CD4-positive, CD25-positive, alpha-beta regulatory T cell (primary cell): ENCODE data around the gene ZBTB48. TPM values are rescaled to one million over a fixed set of nuclear protein-coding genes. Genes with fewer than 3 reads are reported as not detected.

Experiments used
- ATAC-seq, 2 donors: fragments of 150-1000 bp; cut with Tn5 transposase; one replicate each; pipeline ENCODE4 v1.10.0; 2021; ENCODE audit warnings: low read depth in 2 of 2, moderate number of reproducible peaks in 2 of 2, moderate library complexity in 1 of 2
- DNase-seq, 3 donors: peaks; one replicate each; pipeline versions ENCODE4 v3.0.0 to v3.0.0-alpha.2; 2012 to 2022; ENCODE audit warnings: mixed read lengths in 1 of 3
- H3K27ac ChIP-seq: one replicate; pipeline ENCODE4 v1.7.0; 2013; ENCODE audit warnings: mild to moderate bottlenecking, low read length; ENCODE audit not compliant: insufficient read depth, poor library complexity, severe bottlenecking
- H3K27me3 ChIP-seq: one replicate; pipeline ENCODE4 v1.7.0; 2013; ENCODE audit warnings: low read length; ENCODE audit not compliant: control insufficient read depth, insufficient read depth
- H3K36me3 ChIP-seq: one replicate; pipeline ENCODE4 v1.7.0; 2013; ENCODE audit warnings: mild to moderate bottlenecking, low read length, moderate library complexity; ENCODE audit not compliant: control insufficient read depth, insufficient read depth
- H3K4me1 ChIP-seq: 2 replicates; pipeline ENCODE4 v1.7.0; 2013; ENCODE audit warnings: mild to moderate bottlenecking, low read length; ENCODE audit not compliant: insufficient read depth, control insufficient read depth, poor library complexity, severe bottlenecking
- H3K4me3 ChIP-seq: one replicate; pipeline ENCODE4 v1.7.0; 2013; ENCODE audit warnings: low read depth, mild to moderate bottlenecking, low read length, moderate library complexity
- H3K9me3 ChIP-seq, 2 experiments: 1 replicate in 1 of 2; 2 replicates in 1 of 2; pipeline ENCODE4 v1.7.0; 2013; ENCODE audit warnings: low read length in 2 of 2, mild to moderate bottlenecking in 1 of 2, moderate library complexity in 1 of 2; ENCODE audit not compliant: control insufficient read depth in 2 of 2
- H3K27ac Mint-ChIP-seq, 3 donors: one replicate each; pipeline ENCODE4 v1.8.0; 2020 to 2022; ENCODE audit warnings: mild to moderate bottlenecking in 3 of 3, mixed read lengths in 3 of 3, moderate library complexity in 2 of 3
- H3K27me3 Mint-ChIP-seq: one replicate; pipeline ENCODE4 v1.8.0; 2022; ENCODE audit warnings: mild to moderate bottlenecking, mixed read lengths
- H3K36me3 Mint-ChIP-seq: one replicate; pipeline ENCODE4 v1.8.0; 2020; ENCODE audit warnings: mixed read lengths
- H3K4me1 Mint-ChIP-seq, 4 donors: one replicate each; pipeline ENCODE4 v1.8.0; 2020 to 2022; ENCODE audit warnings: mixed read lengths in 4 of 4, mild to moderate bottlenecking in 1 of 4
- H3K4me3 Mint-ChIP-seq, 4 donors: one replicate each; pipeline ENCODE4 v1.8.0; 2020 to 2022; ENCODE audit warnings: mild to moderate bottlenecking in 4 of 4, mixed read lengths in 4 of 4, moderate library complexity in 3 of 4
- H3K9me3 Mint-ChIP-seq, 7 donors: one replicate each; pipeline ENCODE4 v1.8.0; 2020 to 2022; ENCODE audit warnings: mixed read lengths in 7 of 7, mild to moderate bottlenecking in 3 of 7, moderate library complexity in 2 of 7
- polyA plus RNA-seq, 4 donors: library from polyadenylated mRNA; unstranded; fragments of 300-500 nt; fragmentation: Illumina TruSeq; gene quantifications; one replicate each; pipeline ENCODE4 v1.2.3, GENCODE V29; 2021
- total RNA-seq: library from RNA; stranded (reverse); gene quantifications from one replicate; pipeline ENCODE4 v1.2.3, GENCODE V29; 2022

The ZBTB48 gene
- total and polyA plus RNA-seq, 5 donors from 2014 or later = 18.6 to 41.8 (median 22.2) TPM

- Histone ChIP-seq H3K27me3 (no peaks in the 10 kb centered on the region), H3K27ac (peak overlapping the region; percentile 90), H3K4me1 (peaks cover 56% of the 10 kb centered on the region), H3K36me3 (peaks cover 26% of the 10 kb centered on the region), H3K9me3 (no peaks in the 10 kb centered on the region), H3K4me3 (peak overlapping the region; percentile 91)
- peaks cover 4% of the 10 kb centered on the region for H3K27me3 Mint-ChIP-seq
- peak overlapping the region; percentile 93 to 96 (median 94) for H3K27ac Mint-ChIP-seq
- DNase-seq (no peak), ATAC-seq (no peak)
- no peaks in the 10 kb centered on the region for H3K9me3 Mint-ChIP-seq
- H3K4me3 Mint-ChIP-seq = peak overlapping the region; percentile 98
- peaks cover 9% of the 10 kb centered on the region for H3K36me3 Mint-ChIP-seq
- H3K4me1 Mint-ChIP-seq = peaks cover 8 to 59% (median 22%) of the 10 kb centered on the region in 4 donors
Measured at GRCh38 chr1:6600410-6601048, 20.7 kb downstream of the ZBTB48 start.

GRCh38 chr1:6601049-6601922, 21.5 kb downstream of the ZBTB48 start:
- Mint-ChIP-seq H3K4me3 (peak overlapping the region; percentile 98), H3K27me3 (peaks cover 3% of the 10 kb centered on the region), H3K4me1 (peaks cover 8 to 51% (median 16%) of the 10 kb centered on the region in 4 donors), H3K27ac (peak overlapping the region; percentile 93 to 96 (median 94)), H3K9me3 (no peaks in the 10 kb centered on the region), H3K36me3 (peaks cover 3% of the 10 kb centered on the region)
- Histone ChIP-seq H3K4me3 (peak overlapping the region; percentile 91), H3K9me3 (no peaks in the 10 kb centered on the region), H3K36me3 (peaks cover 19% of the 10 kb centered on the region), H3K27ac (peak overlapping the region; percentile 90), H3K27me3 (no peaks in the 10 kb centered on the region), H3K4me1 (peaks cover 56% of the 10 kb centered on the region)
- ATAC-seq (peak; percentile 40 to 48), DNase-seq (peak; percentile 51 to 89 (median 55))

DNA sequence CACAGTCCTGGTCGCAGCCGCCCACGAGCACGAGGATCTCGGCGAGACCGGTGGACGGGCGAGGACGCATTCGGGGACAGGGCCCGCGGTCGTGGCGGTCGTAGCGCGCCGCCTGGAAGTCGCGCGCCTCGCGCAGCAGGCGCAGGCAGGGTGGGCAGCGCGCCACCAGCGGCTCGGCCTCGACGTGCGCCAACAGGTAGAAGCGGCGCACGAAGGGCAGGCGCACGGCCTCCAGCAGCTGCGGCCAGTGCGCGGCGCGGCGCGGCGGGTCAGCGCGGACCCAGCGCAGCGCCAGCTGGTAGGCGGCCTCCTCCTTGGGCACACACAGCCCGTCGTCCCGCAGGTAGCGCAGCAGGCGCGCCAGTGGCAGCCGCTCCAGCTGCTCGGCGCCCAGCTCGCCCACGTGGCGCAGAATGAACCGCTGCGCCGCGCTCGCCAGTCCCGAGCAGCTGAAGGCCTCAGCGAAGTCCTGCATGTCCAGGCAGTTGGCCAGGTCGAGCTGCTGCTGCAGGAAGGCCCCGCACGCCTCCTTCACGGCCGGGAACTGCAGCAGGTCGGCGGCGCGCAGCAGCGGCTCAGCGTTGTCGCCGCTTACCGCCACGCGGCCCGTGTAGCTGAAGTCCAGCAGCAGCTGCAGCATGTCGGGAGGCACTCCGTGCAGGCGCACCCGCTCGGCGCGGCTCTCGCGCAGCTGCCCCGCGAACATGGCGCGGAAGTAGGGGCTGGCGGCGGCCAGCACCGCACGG, 22.3 kb downstream of the ZBTB48 start:
- Histone ChIP-seq H3K4me1 (peaks cover 50% of the 10 kb centered on the region), H3K27me3 (no peaks in the 10 kb centered on the region), H3K27ac (peak overlapping the region; percentile 90), H3K4me3 (peak overlapping the region; percentile 91), H3K9me3 (no peaks in the 10 kb centered on the region), H3K36me3 (peaks cover 11% of the 10 kb centered on the region)
- H3K27me3 Mint-ChIP-seq = no peaks in the 10 kb centered on the region
- peak overlapping the region; percentile 98 for H3K4me3 Mint-ChIP-seq
- ATAC-seq (peak; percentile 31 to 32), DNase-seq (peak; percentile 13 to 55 (median 26))
- H3K4me1 Mint-ChIP-seq = peaks cover 8 to 44% (median 16%) of the 10 kb centered on the region in 4 donors
- H3K27ac Mint-ChIP-seq = peak overlapping the region in 2 of 3 donors; percentile 93 to 94
- H3K36me3 Mint-ChIP-seq = no peaks in the 10 kb centered on the region
- H3K9me3 Mint-ChIP-seq = no peaks in the 10 kb centered on the region

DNA sequence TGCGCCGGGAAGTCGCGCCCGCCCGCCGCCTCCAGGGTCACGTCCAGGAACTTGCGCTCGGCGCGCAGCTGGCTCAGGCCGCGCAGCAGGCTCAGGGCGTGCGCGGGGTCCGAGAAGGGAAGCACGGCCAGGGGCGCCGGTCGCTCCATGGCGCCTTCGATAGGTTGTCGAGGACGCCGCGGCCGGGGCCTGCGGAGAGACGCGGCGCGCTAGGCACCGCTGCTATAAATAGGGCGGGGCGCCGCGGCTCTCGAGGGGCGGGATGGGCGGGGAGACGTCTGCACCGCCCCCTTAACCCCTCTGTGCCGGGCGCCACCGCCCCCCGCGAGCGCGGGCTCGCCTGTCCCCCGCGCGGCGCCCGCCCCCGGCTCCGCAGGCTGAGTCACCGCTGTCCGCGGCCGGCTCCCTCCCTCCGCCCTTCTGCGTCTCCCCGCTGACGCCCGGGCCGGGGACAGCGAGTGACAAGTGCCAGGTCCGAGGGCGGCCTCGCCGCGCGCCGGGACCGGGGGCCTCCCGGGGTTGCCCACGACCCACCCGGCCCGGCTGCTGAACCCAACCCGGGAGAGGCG, 23.0 kb downstream of the ZBTB48 start, which contains the start of gene KLHL21:
TSS of gene KLHL21 (minus strand) at position 201 of the 569 bp plus-strand sequence. CDS start at position 149, 52 bp downstream.
- H3K36me3 Mint-ChIP-seq = no peaks in the 10 kb centered on the region
- Histone ChIP-seq H3K9me3 (no peaks in the 10 kb centered on the region), H3K4me3 (peak within 1 kb of the TSS; percentile 91), H3K36me3 (peaks cover 4% of the 10 kb centered on the region), H3K4me1 (peaks cover 43% of the 10 kb centered on the region), H3K27ac (peak within 1 kb of the TSS; percentile 90), H3K27me3 (no peaks in the 10 kb centered on the region)
- H3K9me3 Mint-ChIP-seq = no peaks in the 10 kb centered on the region
- no peaks in the 10 kb centered on the region for H3K27me3 Mint-ChIP-seq
- H3K4me1 Mint-ChIP-seq = peaks cover 8 to 38% (median 16%) of the 10 kb centered on the region in 4 donors
- H3K4me3 Mint-ChIP-seq = peak within 1 kb of the TSS; percentile 98
- peak within 1 kb of the TSS; percentile 95 to 96 (median 96) for H3K27ac Mint-ChIP-seq
- ATAC-seq (peak; percentile 64 to 66), DNase-seq (peak; percentile 77 to 90 (median 79))

DNA sequence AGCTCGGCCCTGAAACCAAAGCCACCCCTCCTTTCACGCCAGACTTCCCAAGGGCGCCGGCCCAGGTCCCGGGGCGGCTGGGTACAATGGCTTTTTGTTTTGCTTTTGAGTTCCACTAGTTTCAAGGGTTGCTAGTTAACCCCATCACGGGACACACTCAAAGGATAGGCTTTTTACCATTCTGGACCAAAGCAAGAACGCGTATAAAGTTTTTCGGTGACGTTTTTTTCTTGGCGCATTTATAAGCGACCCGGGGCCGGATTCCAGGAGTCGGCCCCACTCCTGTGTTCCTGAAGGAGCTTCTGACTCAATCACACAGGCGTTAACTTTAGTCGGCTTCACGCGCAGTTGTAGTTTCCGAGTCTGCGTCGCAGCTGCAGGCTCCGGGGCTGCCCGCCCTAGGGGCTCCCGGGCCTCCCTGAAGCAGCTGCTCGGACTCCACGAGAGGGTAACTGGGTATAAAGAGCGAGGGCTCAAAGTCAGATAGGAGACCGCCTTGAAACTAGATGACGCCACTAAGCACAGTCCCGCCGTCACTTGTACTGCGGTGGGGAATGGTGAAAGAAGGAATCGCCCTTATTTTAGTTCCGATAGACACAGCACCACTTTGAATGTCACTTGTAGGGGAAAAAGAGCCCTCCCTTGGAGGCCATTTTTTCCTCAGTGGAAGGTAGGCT, 23.6 kb downstream of the ZBTB48 start:
- Mint-ChIP-seq H3K27me3 (no peaks in the 10 kb centered on the region), H3K4me1 (peaks cover 8 to 34% (median 16%) of the 10 kb centered on the region in 4 donors), H3K27ac (peak overlapping the region; percentile 95 to 96 (median 96)), H3K9me3 (no peaks in the 10 kb centered on the region), H3K36me3 (no peaks in the 10 kb centered on the region), H3K4me3 (peak overlapping the region; percentile 90 to 98 (median 94))
- Histone ChIP-seq H3K36me3 (no peaks in the 10 kb centered on the region), H3K27ac (peak overlapping the region; percentile 90), H3K4me3 (peak overlapping the region; percentile 83), H3K27me3 (no peaks in the 10 kb centered on the region), H3K4me1 (peaks cover 37% of the 10 kb centered on the region), H3K9me3 (no peaks in the 10 kb centered on the region)
- ATAC-seq (peak; percentile 33 to 37), DNase-seq (peak; percentile 38 to 73 (median 69))

GRCh38 chr1:6603915-6604558, 24.2 kb downstream of the ZBTB48 start:
- H3K4me3 Mint-ChIP-seq = peak overlapping the region; percentile 90 to 98 (median 94)
- no peaks in the 10 kb centered on the region for H3K27me3 Mint-ChIP-seq
- Histone ChIP-seq H3K4me3 (peak overlapping the region; percentile 83), H3K9me3 (no peaks in the 10 kb centered on the region), H3K4me1 (peaks cover 30% of the 10 kb centered on the region), H3K27ac (peak overlapping the region; percentile 90), H3K36me3 (no peaks in the 10 kb centered on the region), H3K27me3 (no peaks in the 10 kb centered on the region)
- no peaks in the 10 kb centered on the region for H3K9me3 Mint-ChIP-seq
- peaks cover 7 to 29% (median 15%) of the 10 kb centered on the region in 4 donors for H3K4me1 Mint-ChIP-seq
- DNase-seq (peak in 1 of 3 donors; percentile 10), ATAC-seq (no peak)
- H3K36me3 Mint-ChIP-seq = no peaks in the 10 kb centered on the region
- H3K27ac Mint-ChIP-seq = peak overlapping the region; percentile 95 to 96 (median 96)
